Measurements from ENCODE around the gene HIVEP3.

DNA sequence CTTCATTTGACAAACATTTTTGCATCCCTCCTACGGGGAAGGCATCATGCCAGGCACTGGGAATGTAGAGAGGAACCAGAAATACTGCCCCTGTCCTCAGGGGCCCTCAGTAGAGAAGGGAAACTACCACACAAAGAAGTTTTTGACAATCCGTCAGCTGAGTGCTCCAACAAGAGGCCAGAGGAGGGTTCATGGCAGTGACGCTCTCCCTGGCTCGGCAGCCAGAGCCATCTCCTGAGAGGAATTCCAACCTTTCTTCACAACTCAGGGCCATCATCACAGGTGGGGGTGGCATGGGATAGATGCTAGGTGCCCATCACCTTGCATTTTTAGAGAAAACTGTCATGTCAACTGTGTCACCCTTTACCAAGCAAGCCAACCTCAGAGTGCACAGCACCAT is 154.1 kb downstream of the HIVEP3 start:
- TF ChIP-seq, protein P1, sequence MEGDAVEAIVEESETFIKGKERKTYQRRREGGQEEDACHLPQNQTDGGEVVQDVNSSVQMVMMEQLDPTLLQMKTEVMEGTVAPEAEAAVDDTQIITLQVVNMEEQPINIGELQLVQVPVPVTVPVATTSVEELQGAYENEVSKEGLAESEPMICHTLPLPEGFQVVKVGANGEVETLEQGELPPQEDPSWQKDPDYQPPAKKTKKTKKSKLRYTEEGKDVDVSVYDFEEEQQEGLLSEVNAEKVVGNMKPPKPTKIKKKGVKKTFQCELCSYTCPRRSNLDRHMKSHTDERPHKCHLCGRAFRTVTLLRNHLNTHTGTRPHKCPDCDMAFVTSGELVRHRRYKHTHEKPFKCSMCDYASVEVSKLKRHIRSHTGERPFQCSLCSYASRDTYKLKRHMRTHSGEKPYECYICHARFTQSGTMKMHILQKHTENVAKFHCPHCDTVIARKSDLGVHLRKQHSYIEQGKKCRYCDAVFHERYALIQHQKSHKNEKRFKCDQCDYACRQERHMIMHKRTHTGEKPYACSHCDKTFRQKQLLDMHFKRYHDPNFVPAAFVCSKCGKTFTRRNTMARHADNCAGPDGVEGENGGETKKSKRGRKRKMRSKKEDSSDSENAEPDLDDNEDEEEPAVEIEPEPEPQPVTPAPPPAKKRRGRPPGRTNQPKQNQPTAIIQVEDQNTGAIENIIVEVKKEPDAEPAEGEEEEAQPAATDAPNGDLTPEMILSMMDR (IDR thresholded peaks at IDR 0.05), result no peak
- TF ChIP-seq EZH2 (IDR thresholded peaks at IDR 0.05) (no peak), EZH2phosphoT487 (IDR thresholded peaks at IDR 0.05) (no peak)
